ENCODE measurements around the gene ZSWIM4. TPM values are rescaled to one million over a fixed set of nuclear protein-coding genes. Genes with fewer than 3 reads are reported as not detected.

ZSWIM4 gene
- total and polyA plus RNA-seq, 10 of the 15 experiments (the other 5 are each of a cell fraction or from before 2014, with no cell fraction given): 0.73 to 11.1 (median 1.8) TPM; not detected in 2

- TF ChIP-seq EGR1 (IDR thresholded peaks at IDR 0.05; ENCODE audit: borderline replicate concordance in 1 of 2, low read depth in 2 of 2, low read length in 2 of 2): 0 out of 3 replicates have a peak, but pooled peaks of 1 of the 2 experiments have one; percentile 10
- no peak for TF ChIP-seq REST (IDR thresholded peaks at IDR 0.05; ENCODE audit: low read depth, low read length)
- peak; percentile 90 for TF ChIP-seq SP1 (IDR thresholded peaks at IDR 0.05; ENCODE audit: low read depth, low read length)
- TF ChIP-seq ZBED1 (IDR thresholded peaks at IDR 0.05; ENCODE audit: borderline replicate concordance): no peak; the same call in 1 of the 2 replicates
- TF ChIP-seq HDGF (IDR thresholded peaks at IDR 0.05): peak; percentile 82; the same call in 1 of the 2 replicates
- TF ChIP-seq PKNOX1 (IDR thresholded peaks at IDR 0.05): peak; percentile 97
- peak; percentile 73; the same call in 1 of the 2 replicates for TF ChIP-seq TCF12 (IDR thresholded peaks at IDR 0.05; ENCODE audit: low read depth, low read length)
- peak; percentile 97 for TF ChIP-seq DPF2 (IDR thresholded peaks at IDR 0.05)
- no peak for TF ChIP-seq ASH2L (IDR thresholded peaks at IDR 0.05; ENCODE audit: borderline replicate concordance, low read depth)
- TF ChIP-seq E2F4 (IDR thresholded peaks at IDR 0.05; ENCODE audit: low read depth, low read length): no peak
- TF ChIP-seq NFYB (IDR thresholded peaks at IDR 0.05; ENCODE audit: insufficient read depth, low read depth, low read length): peak; percentile 37; the same call in 1 of the 2 replicates
- no peak; the same call in 1 of the 2 replicates for TF ChIP-seq CHD1 (IDR thresholded peaks at IDR 0.05; ENCODE audit: low read depth, low read length)
- TF ChIP-seq NKRF (conservative IDR thresholded peaks at IDR 0.05): no peak
- TF ChIP-seq FOXM1 (IDR thresholded peaks at IDR 0.05; ENCODE audit: low read depth, low read length): no peak; the same call in 1 of the 2 replicates
- TF ChIP-seq NRF1 (conservative IDR thresholded peaks at IDR 0.05; ENCODE audit: low read depth, low read length): no peak
- TF ChIP-seq MXI1 (IDR thresholded peaks at IDR 0.05; ENCODE audit: low read depth, low read length): peak; percentile 97
- peak; percentile 72; the same call in 1 of the 2 replicates for TF ChIP-seq TCF3 (IDR thresholded peaks at IDR 0.05; ENCODE audit: borderline replicate concordance, insufficient read depth, low read depth, low read length)
- no peak for TF ChIP-seq CHD4 (IDR thresholded peaks at IDR 0.05)
- TF ChIP-seq SIX5 (IDR thresholded peaks at IDR 0.05; ENCODE audit: low read depth, low read length, severe bottlenecking): no peak
Measured at GRCh38 chr19:13846557-13847406, 51.5 kb downstream of the ZSWIM4 start (continued).

All from GM12878 (cell line).